NCI-H524 treated with DMSO at 0.1 percent for 48 hours (cell line): ENCODE data around the gene PEX16.
A peak's percentile ranks its signal among the peaks of the same experiment; 100 is the strongest.

Source experiments
- DNase-seq: peaks from one replicate; lab custom pipeline; 2025; lab: John Stamatoyannopoulos, UW

PEX16 gene

GRCh38 chr11:45897556-45897955, 20.1 kb downstream of the PEX16 start:
- DNase-seq = no peak

- peak; percentile 44 for DNase-seq
Measured at GRCh38 chr11:45896422-45896984, 21.2 kb downstream of the PEX16 start.

- DNase-seq = no peak
Measured at GRCh38 chr11:45895553-45896259, 22.0 kb downstream of the PEX16 start.

- DNase-seq = no peak
Measured at GRCh38 chr11:45894555-45895247, 23.0 kb downstream of the PEX16 start.

GRCh38 chr11:45892856-45893255, 24.8 kb downstream of the PEX16 start:
- DNase-seq = no peak

- no peak for DNase-seq
Measured at GRCh38 chr11:45890886-45891550, 26.7 kb downstream of the PEX16 start.

- no peak for DNase-seq
Measured at GRCh38 chr11:45889966-45890365, 27.7 kb downstream of the PEX16 start.

- no peak for DNase-seq
Measured at GRCh38 chr11:45889555-45889954, 28.1 kb downstream of the PEX16 start.

GRCh38 chr11:45887587-45887986, 30.1 kb downstream of the PEX16 start:
- DNase-seq = no peak

- no peak for DNase-seq
Measured at GRCh38 chr11:45886816-45887520, 30.7 kb downstream of the PEX16 start.

- no peak for DNase-seq
Measured at GRCh38 chr11:45885921-45886721, 31.6 kb downstream of the PEX16 start.

- DNase-seq = peak; percentile 2
Measured at GRCh38 chr11:45885274-45885920, 32.3 kb downstream of the PEX16 start, which contains the start of gene MAPK8IP1. Gene MAPK8IP1 (plus strand): TSS chr11:45885651. CDS start chr11:45885821, 170 bp downstream.

- no peak for DNase-seq
Measured at GRCh38 chr11:45884596-45885185, 33.0 kb downstream of the PEX16 start.

GRCh38 chr11:45881708-45882368, 35.8 kb downstream of the PEX16 start:
- no peak for DNase-seq

- DNase-seq = no peak
Measured at GRCh38 chr11:45880772-45881570, 36.7 kb downstream of the PEX16 start.

GRCh38 chr11:45879803-45880686, 37.6 kb downstream of the PEX16 start:
- DNase-seq = no peak

GRCh38 chr11:45877845-45878244, 39.8 kb downstream of the PEX16 start:
- DNase-seq = no peak

- DNase-seq = no peak
Measured at GRCh38 chr11:45877221-45877620, 40.5 kb downstream of the PEX16 start.
